Measurements from ENCODE around the gene ELF5. TPM values are rescaled to one million over a fixed set of nuclear protein-coding genes. Genes with fewer than 3 reads are reported as not detected.

Gene ELF5
- total RNA-seq, 1 donor from 2014 or later: 2.1 TPM

GRCh38 chr11:34502949-34503348 is 10.6 kb downstream of the ELF5 start:
- Mint-ChIP-seq H3K4me1 (ENCODE audit: low read depth) (peaks cover 1% of the 10 kb centered on the region), H3K9me3 (ENCODE audit: low read depth) (no peaks in the 10 kb centered on the region), H3K36me3 (ENCODE audit: insufficient read depth) (no peaks in the 10 kb centered on the region), H3K27ac (no peak overlapping the region), H3K4me3 (ENCODE audit: low read depth) (no peak overlapping the region), H3K27me3 (peaks cover 3% of the 10 kb centered on the region)
- TF ChIP-seq CTCF (IDR thresholded peaks at IDR 0.05; ENCODE audit: unreplicated experiment): no peak
- no peak for DNase-seq (ENCODE audit: low spot score, unreplicated experiment)

- no peak overlapping the region for H3K4me3 Mint-ChIP-seq (ENCODE audit: low read depth)
- no peak for DNase-seq (ENCODE audit: low spot score, unreplicated experiment)
- peaks cover 1% of the 10 kb centered on the region for H3K4me1 Mint-ChIP-seq (ENCODE audit: low read depth)
- H3K27me3 Mint-ChIP-seq: peaks cover 3% of the 10 kb centered on the region
- H3K36me3 Mint-ChIP-seq (ENCODE audit: insufficient read depth): no peaks in the 10 kb centered on the region
- H3K9me3 Mint-ChIP-seq (ENCODE audit: low read depth): no peaks in the 10 kb centered on the region
- no peak overlapping the region for H3K27ac Mint-ChIP-seq
- no peak for TF ChIP-seq CTCF (IDR thresholded peaks at IDR 0.05; ENCODE audit: unreplicated experiment)
Observed at GRCh38 chr11:34501949-34502348, 11.6 kb downstream of the ELF5 start.

DNA sequence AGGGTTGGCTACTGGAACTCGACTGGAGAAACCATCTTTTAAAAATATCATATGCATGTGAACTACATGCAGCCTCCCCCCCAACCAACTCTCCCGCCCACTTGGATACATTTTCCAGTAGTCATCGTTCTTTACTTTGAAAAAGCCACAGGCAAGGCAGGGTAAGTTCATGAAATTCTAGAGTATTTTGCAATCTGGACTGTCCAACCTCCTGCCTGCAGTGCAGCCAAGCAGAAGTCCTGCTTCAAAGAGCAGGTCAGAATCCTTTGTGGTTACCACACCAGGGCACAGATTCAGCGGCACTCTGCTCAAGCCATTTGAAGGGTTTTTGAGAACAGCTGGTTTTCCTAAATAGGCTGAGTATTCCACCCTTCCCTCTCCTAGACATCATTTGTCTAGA is 12.1 kb downstream of the ELF5 start:
- Mint-ChIP-seq H3K4me3 (ENCODE audit: low read depth) (no peak overlapping the region), H3K36me3 (ENCODE audit: insufficient read depth) (no peaks in the 10 kb centered on the region), H3K4me1 (ENCODE audit: low read depth) (peaks cover 1% of the 10 kb centered on the region), H3K9me3 (ENCODE audit: low read depth) (no peaks in the 10 kb centered on the region), H3K27ac (no peak overlapping the region), H3K27me3 (peaks cover 3% of the 10 kb centered on the region)
- DNase-seq (ENCODE audit: low spot score, unreplicated experiment): no peak
- TF ChIP-seq CTCF (IDR thresholded peaks at IDR 0.05; ENCODE audit: unreplicated experiment): no peak

DNA sequence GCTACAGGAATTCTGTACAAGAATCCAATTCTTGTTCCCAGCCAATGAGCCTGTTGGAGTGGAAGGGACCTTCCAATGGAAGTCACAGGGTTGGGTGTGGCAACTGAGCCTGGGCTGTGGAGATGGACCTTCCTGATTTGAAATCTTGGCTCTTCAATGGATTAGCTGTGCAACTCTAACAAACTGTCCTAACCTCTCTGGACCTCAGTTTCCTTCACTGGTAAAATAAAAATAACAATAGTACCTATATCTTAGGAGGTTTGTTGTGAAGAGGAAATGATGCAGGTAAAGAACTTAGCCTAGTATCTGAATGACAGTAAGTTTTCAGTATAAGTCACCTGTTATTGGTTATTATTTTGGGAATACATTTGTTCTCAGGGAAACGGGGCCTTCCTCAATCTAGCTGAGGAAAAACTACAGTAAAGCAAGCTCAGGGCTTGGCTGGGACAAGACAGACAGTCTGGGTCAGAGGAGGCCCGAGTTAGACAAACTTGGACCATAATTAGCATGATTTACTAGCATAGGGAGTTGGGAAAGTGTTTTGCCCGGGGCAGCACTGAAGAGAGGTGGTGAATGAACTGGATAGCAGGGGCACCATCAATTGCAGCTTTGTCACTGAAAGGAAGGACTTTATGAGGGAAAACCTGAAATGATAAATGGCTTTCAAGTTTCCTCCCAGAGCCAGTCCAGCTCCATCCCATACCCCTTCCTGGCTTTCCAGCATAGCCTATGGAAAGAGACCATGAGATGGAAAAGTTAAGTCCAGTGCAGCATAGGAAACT is 13.7 kb downstream of the ELF5 start:
- Mint-ChIP-seq H3K4me1 (ENCODE audit: low read depth) (peaks cover 1% of the 10 kb centered on the region), H3K36me3 (ENCODE audit: insufficient read depth) (no peaks in the 10 kb centered on the region), H3K4me3 (ENCODE audit: low read depth) (no peak overlapping the region), H3K9me3 (ENCODE audit: low read depth) (no peaks in the 10 kb centered on the region), H3K27ac (no peak overlapping the region), H3K27me3 (peaks cover 4% of the 10 kb centered on the region)
- TF ChIP-seq CTCF (IDR thresholded peaks at IDR 0.05; ENCODE audit: unreplicated experiment): no peak
- DNase-seq (ENCODE audit: low spot score, unreplicated experiment): no peak

DNA sequence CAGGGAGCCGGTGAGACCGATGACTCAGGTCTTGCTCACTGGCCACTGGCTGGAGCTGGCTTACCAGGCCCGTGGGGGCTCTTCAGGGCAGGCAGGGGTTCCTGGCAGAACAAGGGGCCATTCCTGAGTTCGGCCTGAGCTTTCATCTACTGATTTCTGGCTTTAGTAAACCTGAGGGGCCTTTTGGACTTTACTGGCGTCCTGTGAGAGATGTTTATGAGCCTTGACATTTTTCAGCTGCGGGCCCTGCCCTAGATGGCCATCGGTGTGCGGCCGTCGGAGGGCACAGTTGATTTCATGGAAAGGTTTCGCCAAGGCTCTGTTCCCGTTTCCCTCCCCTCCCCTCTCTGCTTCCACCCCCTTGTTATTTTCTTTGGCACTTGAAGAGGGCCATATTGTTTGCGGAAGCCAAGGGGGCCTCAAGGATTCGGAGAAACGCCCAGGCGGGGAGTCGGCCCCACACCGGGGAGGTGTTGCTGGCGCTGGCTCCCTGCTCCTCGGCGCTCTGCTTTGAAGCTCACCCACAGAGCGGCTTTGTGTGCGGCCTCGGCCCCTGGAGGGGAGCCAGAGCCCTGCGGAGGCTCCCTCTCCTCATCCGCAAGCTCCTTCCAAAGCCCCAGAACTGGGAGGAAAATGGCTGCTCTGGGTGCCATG is 17.7 kb downstream of the ELF5 start:
- DNase-seq (ENCODE audit: low spot score, unreplicated experiment): no peak
- no peaks in the 10 kb centered on the region for H3K4me1 Mint-ChIP-seq (ENCODE audit: low read depth)
- no peak for TF ChIP-seq CTCF (IDR thresholded peaks at IDR 0.05; ENCODE audit: unreplicated experiment)

More for the DNA sequence above, 17.7 kb downstream of the ELF5 start:
- no peak overlapping the region for H3K27ac Mint-ChIP-seq
- H3K4me3 Mint-ChIP-seq (ENCODE audit: low read depth): no peak overlapping the region
- no peaks in the 10 kb centered on the region for H3K36me3 Mint-ChIP-seq (ENCODE audit: insufficient read depth)
- no peaks in the 10 kb centered on the region for H3K9me3 Mint-ChIP-seq (ENCODE audit: low read depth)
- H3K27me3 Mint-ChIP-seq: peaks cover 7% of the 10 kb centered on the region

Data from progenitor cell of endocrine pancreas (in vitro differentiated cells).